KMS-11 (cell line): ENCODE measurements around the gene GHITM.

ENCODE experiments used
- H2AFZ ChIP-seq: fragments of 200-600 bp; sonication (generic); 2 replicates; pipeline ENCODE4 v1.6.1; 2016; ENCODE audit warnings: antibody characterized with exemption, mixed run types, low read depth
- H3K27ac ChIP-seq: fragments of 200-600 bp; sonication (generic); 2 replicates; pipeline ENCODE4 v1.6.1; 2016; ENCODE audit warnings: mild to moderate bottlenecking, mixed run types
- H3K27me3 ChIP-seq: fragments of 200-600 bp; sonication (generic); 2 replicates; pipeline ENCODE4 v1.6.1; 2017; ENCODE audit warnings: mild to moderate bottlenecking, low read depth, mixed run types, moderate library complexity; ENCODE audit not compliant: insufficient read depth
- H3K36me3 ChIP-seq: fragments of 200-600 bp; sonication (generic); 2 replicates; pipeline ENCODE4 v1.6.1; 2017; ENCODE audit warnings: mild to moderate bottlenecking, mixed run types; ENCODE audit not compliant: insufficient read depth
- H3K4me1 ChIP-seq: fragments of 200-600 bp; sonication (generic); 2 replicates; pipeline ENCODE4 v1.6.1; 2016; ENCODE audit warnings: mild to moderate bottlenecking, low read depth, mixed run types; ENCODE audit not compliant: poor library complexity, severe bottlenecking
- H3K4me2 ChIP-seq: fragments of 200-600 bp; sonication (generic); 2 replicates; pipeline ENCODE4 v1.7.0; 2016; ENCODE audit warnings: mild to moderate bottlenecking, mixed run types
- H3K4me3 ChIP-seq: fragments of 200-600 bp; sonication (generic); IDR thresholded peaks from 2 replicates; pipeline ENCODE4 v1.6.1; 2017; ENCODE audit warnings: low read depth, low read length, mixed read lengths; ENCODE audit not compliant: insufficient read depth
- H3K79me2 ChIP-seq: fragments of 200-600 bp; sonication (generic); 2 replicates; pipeline ENCODE4 v1.6.1; 2016; ENCODE audit warnings: low read depth, mixed run types; ENCODE audit not compliant: insufficient read depth
- H3K9ac ChIP-seq: fragments of 200-600 bp; sonication (generic); 2 replicates; pipeline ENCODE4 v1.6.1; 2016; ENCODE audit warnings: mild to moderate bottlenecking, mixed run types
- H4K20me1 ChIP-seq: fragments of 200-600 bp; sonication (generic); 2 replicates; pipeline ENCODE4 v1.6.1; 2016; ENCODE audit warnings: mild to moderate bottlenecking, mixed run types; ENCODE audit not compliant: insufficient read depth
- CTCF ChIP-seq: fragments of 200-600 bp; sonication (generic); conservative IDR thresholded peaks from 2 replicates; pipeline ENCODE4 v1.6.1; 2017; ENCODE audit warnings: low read depth, mild to moderate bottlenecking, antibody characterized with exemption, low read length, moderate library complexity, mixed read lengths

GHITM gene

GRCh38 chr10:84201682-84202081 lies 62.4 kb downstream of the GHITM start:
- Histone ChIP-seq H3K27me3 (no peaks in the 10 kb centered on the region), H3K79me2 (no peaks in the 10 kb centered on the region), H3K4me3 (no peak overlapping the region), H3K4me2 (no peak overlapping the region), H4K20me1 (no peaks in the 10 kb centered on the region), H3K36me3 (no peaks in the 10 kb centered on the region), H2AFZ (no peak overlapping the region), H3K9ac (no peak overlapping the region), H3K27ac (no peak overlapping the region), H3K4me1 (no peaks in the 10 kb centered on the region)
- TF ChIP-seq CTCF = no peak

GRCh38 chr10:84202349-84202748 lies 63.0 kb downstream of the GHITM start:
- no peaks in the 10 kb centered on the region for H3K27me3 ChIP-seq
- no peak overlapping the region for H3K4me2 ChIP-seq
- H3K9ac ChIP-seq = no peak overlapping the region
- H4K20me1 ChIP-seq = no peaks in the 10 kb centered on the region
- H3K4me3 ChIP-seq = no peak overlapping the region
- no peak overlapping the region for H2AFZ ChIP-seq
- H3K27ac ChIP-seq = no peak overlapping the region
- no peaks in the 10 kb centered on the region for H3K4me1 ChIP-seq
- no peaks in the 10 kb centered on the region for H3K79me2 ChIP-seq
- no peak for TF ChIP-seq CTCF
- no peaks in the 10 kb centered on the region for H3K36me3 ChIP-seq
